ENCODE data around the gene DCTPP1. TPM values are rescaled to one million over a fixed set of nuclear protein-coding genes. Genes with fewer than 3 reads are reported as not detected.

Gene DCTPP1
- total RNA-seq (2016; rRNA removed; fragmentation: Illumina TruSeq; extraction: Trizol) (74.4 and 105 TPM in 2 replicates), polyA plus RNA-seq (2011; rRNA removed) (52.9 and 54.8 TPM in 2 replicates), polyA minus RNA-seq (2011; rRNA and poly(A)+ RNA removed; ENCODE audit: low replicate concordance) (36.0 and 50.1 TPM in 2 replicates), Bru-seq, nascent RNA (percentile 64 among the genes with signal in this experiment), BruChase-seq, experiment 1, labeled RNA remaining after a 6-hour chase (percentile 87 among the genes with signal in this experiment), BruChase-seq, experiment 2, labeled RNA remaining after a 2-hour chase (percentile 79 among the genes with signal in this experiment)
- total RNA-seq (2016; cell fraction: cytosol; rRNA removed; fragmentation: Illumina TruSeq; extraction: Trizol; ENCODE audit: low read depth): 44.2 and 47.1 TPM in 2 replicates
- total RNA-seq (2016; cell fraction: insoluble cytoplasmic fraction; rRNA removed; fragmentation: Illumina TruSeq; extraction: Trizol): 74.5 and 96.6 TPM in 2 replicates
- 77.2 and 80.8 TPM in 2 replicates for total RNA-seq (2016; cell fraction: membrane; rRNA removed; fragmentation: Illumina TruSeq; extraction: Trizol)
- total RNA-seq (2016; cell fraction: nucleus; rRNA removed; fragmentation: Illumina TruSeq; extraction: Trizol): 30.8 and 32.7 TPM in 2 replicates
- polyA plus RNA-seq (2011; cell fraction: cytosol; rRNA removed): 58.6 and 70.5 TPM in 2 replicates
- 16.9 and 17.1 TPM in 2 replicates for polyA plus RNA-seq (2011; cell fraction: nucleus; rRNA removed)
- polyA plus RNA-seq (2012): 49.0 and 54.0 TPM in 2 replicates
- 63.8 and 69.5 TPM in 2 replicates for polyA plus RNA-seq (2016; cell fraction: cytosol; fragmentation: Illumina TruSeq; extraction: Trizol; ENCODE audit: low read depth)
- polyA plus RNA-seq (2016; cell fraction: insoluble cytoplasmic fraction; fragmentation: Illumina TruSeq; extraction: Trizol; ENCODE audit: low read depth): 138 and 146 TPM in 2 replicates
- 69.5 and 71.6 TPM in 2 replicates for polyA plus RNA-seq (2016; cell fraction: membrane; fragmentation: Illumina TruSeq; extraction: Trizol; ENCODE audit: low read depth)
- 49.9 and 56.9 TPM in 2 replicates for polyA plus RNA-seq (2016; cell fraction: nucleus; fragmentation: Illumina TruSeq; extraction: Trizol; ENCODE audit: insufficient read depth, low read depth)
- 16.2 and 24.3 TPM in 2 replicates for polyA minus RNA-seq (2011; cell fraction: cytosol; rRNA and poly(A)+ RNA removed)
- 5.3 and 7.0 TPM in 2 replicates for polyA minus RNA-seq (2011; cell fraction: nucleus; rRNA and poly(A)+ RNA removed)
- long read RNA-seq, experiment 1, transcript DCTPP1-201 (3 exons, 1,222 nt): major isoform, 129 of 141 reads
- long read RNA-seq, experiment 1, partial matches to known transcripts: 6 of 141 reads
- long read RNA-seq, experiment 1, other reads (novel, unspliced or antisense): 5 of 141 reads
- long read RNA-seq, experiment 2, transcript DCTPP1-201 (3 exons, 1,222 nt): major isoform, 190 of 211 reads
- long read RNA-seq, experiment 2, partial matches to known transcripts: 13 of 211 reads
- long read RNA-seq, experiment 2, other reads (novel, unspliced or antisense): 5 of 211 reads

DNA sequence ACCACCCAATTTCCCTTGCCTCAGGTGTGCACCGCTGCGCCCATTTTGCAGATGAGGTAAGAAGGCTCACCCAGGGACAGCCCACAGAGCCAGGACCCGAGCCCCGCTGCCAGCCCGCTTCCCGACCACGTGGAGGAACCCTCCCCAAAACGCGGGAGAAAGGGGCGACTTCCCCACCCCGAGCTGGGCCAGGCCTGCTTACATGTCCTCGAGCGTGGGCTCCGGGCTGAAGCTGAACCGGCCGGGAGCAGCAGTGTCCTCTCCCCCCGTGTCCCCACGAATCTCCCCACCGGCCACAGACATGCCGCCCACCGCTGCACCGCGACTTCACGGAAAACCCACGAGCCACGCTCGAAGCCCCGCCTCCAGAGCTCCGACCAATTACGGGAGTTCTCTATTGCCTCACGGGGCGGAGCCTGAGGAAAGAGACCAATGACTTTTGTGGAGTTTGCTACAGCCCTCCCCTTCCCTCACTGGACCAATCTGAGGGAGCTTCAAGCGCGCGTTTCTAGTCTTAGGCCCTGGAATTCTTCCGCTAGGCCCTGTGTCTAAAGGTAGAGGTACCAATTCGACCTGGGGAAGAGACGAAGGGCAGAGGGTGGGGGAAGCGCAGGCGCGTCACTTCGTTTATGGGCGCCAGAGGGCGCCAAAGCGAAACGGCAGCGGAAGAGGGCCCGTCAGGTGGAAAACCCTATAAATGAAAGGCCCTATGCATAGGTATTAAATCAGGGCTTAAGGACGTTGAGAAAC, at the start of gene DCTPP1:
DCTPP1 (minus strand) TSS at position 353 of the 750 bp plus-strand sequence; CDS start at position 303, 50 bp downstream.
- in situ Hi-C loops (cut with HindIII; ENCODE audit: extremely low pct_ligation_motif_present, low pct_unique_long_range_greater_than_20kb): loop anchor here (10.0 kb wide), 1 partner anchor 175 kb away; no protein-coding TSS in a partner anchor
- POLR2A ChIA-PET: interaction anchor here (0.5 to 2.3 kb wide), 42 partner anchors 9 to 290 kb away, joined by 3 to 50 read pairs (median 7); partner anchors contain the start of genes CD2BP2, FBRS, TBC1D10B and ZNF48
- ATAC-seq: peak; percentile 98
- peak; percentile 84; the same call in 1 of the 2 replicates for TF ChIP-seq ZFP82 (CRISPR knock-in tag; IDR thresholded peaks at IDR 0.05; ENCODE audit: borderline replicate concordance)
- TF ChIP-seq CBX5 (CRISPR knock-in tag; IDR thresholded peaks at IDR 0.05; ENCODE audit: borderline replicate concordance): peak; percentile 81; the same call in 1 of the 2 replicates
- peak; percentile 87; the same call in 1 of the 2 replicates for TF ChIP-seq FOXK1 (CRISPR knock-in tag; IDR thresholded peaks at IDR 0.05; ENCODE audit: borderline replicate concordance, low read depth)
- TF ChIP-seq KDM4B (CRISPR knock-in tag; IDR thresholded peaks at IDR 0.05): no peak
- TF ChIP-seq SKI (IDR thresholded peaks at IDR 0.05; ENCODE audit: partially characterized antibody): peak; percentile 62
- TF ChIP-seq, protein P1, sequence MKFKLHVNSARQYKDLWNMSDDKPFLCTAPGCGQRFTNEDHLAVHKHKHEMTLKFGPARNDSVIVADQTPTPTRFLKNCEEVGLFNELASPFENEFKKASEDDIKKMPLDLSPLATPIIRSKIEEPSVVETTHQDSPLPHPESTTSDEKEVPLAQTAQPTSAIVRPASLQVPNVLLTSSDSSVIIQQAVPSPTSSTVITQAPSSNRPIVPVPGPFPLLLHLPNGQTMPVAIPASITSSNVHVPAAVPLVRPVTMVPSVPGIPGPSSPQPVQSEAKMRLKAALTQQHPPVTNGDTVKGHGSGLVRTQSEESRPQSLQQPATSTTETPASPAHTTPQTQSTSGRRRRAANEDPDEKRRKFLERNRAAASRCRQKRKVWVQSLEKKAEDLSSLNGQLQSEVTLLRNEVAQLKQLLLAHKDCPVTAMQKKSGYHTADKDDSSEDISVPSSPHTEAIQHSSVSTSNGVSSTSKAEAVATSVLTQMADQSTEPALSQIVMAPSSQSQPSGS (CRISPR knock-in tag; IDR thresholded peaks at IDR 0.05): peak; percentile 81
- 0 out of 2 replicates have a peak, but pooled peaks have one; percentile 47 for TF ChIP-seq PAX8 (CRISPR knock-in tag; IDR thresholded peaks at IDR 0.05; ENCODE audit: borderline replicate concordance)
- no peak; the same call in 1 of the 2 replicates for TF ChIP-seq ZNF136 (CRISPR knock-in tag; IDR thresholded peaks at IDR 0.05; ENCODE audit: low read depth)
- peak; percentile 33; the same call in 1 of the 2 replicates for TF ChIP-seq AKAP8 (CRISPR knock-in tag; IDR thresholded peaks at IDR 0.05)
- TF ChIP-seq ZIK1 (CRISPR knock-in tag; IDR thresholded peaks at IDR 0.05; ENCODE audit: borderline replicate concordance, low read depth): peak; percentile 93; the same call in 1 of the 2 replicates
- TF ChIP-seq CEBPB (IDR thresholded peaks at IDR 0.05; ENCODE audit: borderline replicate concordance, low read depth, low read length): peak; percentile 93
- TF ChIP-seq TCF12 (IDR thresholded peaks at IDR 0.05): no peak
- peak; percentile 20; the same call in 1 of the 2 replicates for TF ChIP-seq TCF12 (CRISPR knock-in tag; IDR thresholded peaks at IDR 0.05)
- TF ChIP-seq, protein P2, sequence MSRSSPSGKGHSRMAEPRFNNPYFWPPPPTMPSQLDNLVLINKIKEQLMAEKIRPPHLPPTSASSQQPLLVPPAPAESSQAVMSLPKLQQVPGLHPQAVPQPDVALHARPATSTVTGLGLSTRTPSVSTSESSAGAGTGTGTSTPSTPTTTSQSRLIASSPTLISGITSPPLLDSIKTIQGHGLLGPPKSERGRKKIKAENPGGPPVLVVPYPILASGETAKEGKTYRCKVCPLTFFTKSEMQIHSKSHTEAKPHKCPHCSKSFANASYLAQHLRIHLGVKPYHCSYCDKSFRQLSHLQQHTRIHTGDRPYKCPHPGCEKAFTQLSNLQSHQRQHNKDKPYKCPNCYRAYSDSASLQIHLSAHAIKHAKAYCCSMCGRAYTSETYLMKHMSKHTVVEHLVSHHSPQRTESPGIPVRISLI (CRISPR knock-in tag; IDR thresholded peaks at IDR 0.05; ENCODE audit: borderline replicate concordance): no peak; the same call in 1 of the 2 replicates

More for the DNA sequence above, at the start of gene DCTPP1:
- peaks cover 56% of the 10 kb centered on the region for H3K4me1 ChIP-seq (ENCODE audit: insufficient read depth, low read length)
- peak within 1 kb of the TSS; percentile 62 to 84 (median 78) for H3K4me3 ChIP-seq (replicated peaks in 1 of 3; ENCODE audit: insufficient read depth in 1 of 3, low read depth in 2 of 3, low read length in 3 of 3)
- intact Hi-C loops (cut with micrococcal nuclease; ENCODE audit: unreplicated experiment): loop anchor here (1.0 to 2.0 kb wide), 4 partner anchors 97 to 199 kb away; partner anchors contain the start of genes ZNF747 and ZNF768
- DNase-seq (ENCODE audit: low spot score) (peak; percentile 100), FAIRE-seq (peak; percentile 98)
- H4K20me1 ChIP-seq (ENCODE audit: insufficient read depth, low read length): no peaks in the 10 kb centered on the region
- CTCF ChIA-PET (ENCODE audit: low intra/inter-chr PET ratio, low total read pairs): interaction anchor here (0.6 to 1.9 kb wide), 10 partner anchors 12 to 199 kb away, joined by 3 to 13 read pairs (median 4); partner anchors contain the start of genes SEPHS2, ZNF48 and ZNF747
- H3K27ac ChIP-seq (ENCODE audit: extremely low read length, insufficient read depth, low read length): peak within 1 kb of the TSS; percentile 55
- no TSS peak for BruUV-seq (replicated peaks)
- H3K4me2 ChIP-seq (ENCODE audit: low read depth, low read length): peak within 1 kb of the TSS; percentile 89
- H3K9me3 ChIP-seq (ENCODE audit: low read length): no peaks in the 10 kb centered on the region
- WGBS (ENCODE audit: low lambda C conversion rate): under 1% methylated on average over 32 of the region's 49 CpGs
- peak within 1 kb of the TSS; percentile 73 for H3K9ac ChIP-seq (ENCODE audit: insufficient read depth, low read depth, low read length)
- peaks cover 11 to 18% of the 10 kb centered on the region in 2 experiments; a peak in 4 of 5 replicates for H3K36me3 ChIP-seq (replicated peaks in 1 of 2; ENCODE audit: control insufficient read depth in 1 of 2, insufficient read depth in 2 of 2, low read length in 2 of 2)
- H3K79me2 ChIP-seq (ENCODE audit: insufficient read depth, low read length): peaks cover 26% of the 10 kb centered on the region
- H3K27me3 ChIP-seq (ENCODE audit: control insufficient read depth in 1 of 2, insufficient read depth in 2 of 2, low read length in 2 of 2): peaks cover 0 to 3% of the 10 kb centered on the region in 2 experiments; a peak in 2 of 5 replicates
- H2AFZ ChIP-seq (ENCODE audit: low read length): peak within 1 kb of the TSS; percentile 79

All from HepG2 (cell line).